HG03097 (cell line): ENCODE data around the gene PPP2R2B.

Experiments used
- ATAC-seq: cut with Tn5 transposase; IDR thresholded peaks from one replicate; pipeline ENCODE4 v1.9.1; 2021; ENCODE audit not compliant: unreplicated experiment, low FRiP score

The PPP2R2B gene

GRCh38 chr5:146669656-146670055 lies 208.9 kb downstream of the PPP2R2B start:
- no peak for ATAC-seq

GRCh38 chr5:146667633-146668272 lies 210.8 kb downstream of the PPP2R2B start:
- ATAC-seq = no peak

DNA sequence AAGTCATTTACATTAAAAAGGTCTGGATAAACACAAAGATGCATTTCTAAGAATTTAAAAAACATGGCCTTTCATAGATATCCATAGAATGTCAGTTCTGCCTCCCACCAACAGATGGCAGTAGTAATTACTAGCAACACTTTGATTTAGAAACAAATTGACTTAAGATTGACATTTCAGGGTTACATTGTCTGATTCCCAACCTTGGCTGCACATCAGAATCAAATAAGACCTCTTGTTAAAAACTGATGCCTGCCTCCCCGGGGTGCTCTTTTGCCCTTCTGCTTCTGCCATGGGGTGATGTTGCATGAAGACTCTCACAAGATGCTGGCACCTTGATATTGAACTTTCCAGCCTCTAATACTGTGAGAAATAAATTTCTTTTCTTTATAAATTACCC lies 216.3 kb downstream of the PPP2R2B start:
- ATAC-seq = no peak

- ATAC-seq = no peak
Measured at GRCh38 chr5:146660376-146660960, 218.1 kb downstream of the PPP2R2B start.

DNA sequence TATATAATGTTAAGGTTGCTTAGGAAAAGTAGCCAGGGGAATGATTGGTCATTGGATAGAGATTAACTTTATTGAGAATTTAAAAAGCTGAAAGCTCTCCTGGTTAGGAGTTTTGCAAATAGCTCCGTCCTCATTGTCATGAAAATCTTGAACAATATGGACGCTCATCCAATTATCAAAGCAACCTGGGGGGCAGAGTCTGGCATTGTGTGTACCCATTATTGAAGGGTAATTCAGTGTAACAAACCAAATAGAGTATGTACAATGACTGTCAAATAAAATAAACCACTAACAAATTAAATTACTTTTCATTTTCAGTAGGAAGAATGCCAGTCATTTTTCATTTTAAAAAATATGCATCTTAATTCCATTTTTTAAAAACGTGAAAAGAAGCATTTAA lies 218.6 kb downstream of the PPP2R2B start:
- ATAC-seq = no peak

- ATAC-seq = no peak
Measured at GRCh38 chr5:146656703-146657102, 221.9 kb downstream of the PPP2R2B start.

- ATAC-seq = no peak
Measured at GRCh38 chr5:146653560-146653959, 225.0 kb downstream of the PPP2R2B start.

DNA sequence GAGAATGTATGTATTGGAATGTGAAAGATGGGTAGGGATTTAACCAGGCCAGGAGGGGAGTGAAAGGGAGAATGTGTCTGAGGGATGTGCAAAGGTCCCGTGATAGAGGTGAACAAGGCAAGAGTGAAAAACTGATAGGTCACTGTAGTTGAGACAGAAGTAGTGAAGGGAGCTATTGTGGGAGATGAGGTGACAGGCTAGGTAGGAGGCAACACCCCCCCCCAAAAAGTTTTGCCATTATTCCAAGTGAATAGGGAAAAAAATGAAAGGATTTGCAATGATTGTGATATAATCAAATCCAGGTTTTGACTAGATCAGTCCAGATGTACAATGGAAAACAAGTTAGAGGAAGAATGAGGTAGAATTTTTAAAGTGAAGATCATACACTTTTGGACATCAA lies 226.0 kb downstream of the PPP2R2B start:
- no peak for ATAC-seq

GRCh38 chr5:146647656-146648199 lies 230.8 kb downstream of the PPP2R2B start:
- no peak for ATAC-seq

- no peak for ATAC-seq
Measured at GRCh38 chr5:146646441-146646840, 232.1 kb downstream of the PPP2R2B start.

- ATAC-seq = no peak
Measured at GRCh38 chr5:146645342-146645741, 233.2 kb downstream of the PPP2R2B start.

DNA sequence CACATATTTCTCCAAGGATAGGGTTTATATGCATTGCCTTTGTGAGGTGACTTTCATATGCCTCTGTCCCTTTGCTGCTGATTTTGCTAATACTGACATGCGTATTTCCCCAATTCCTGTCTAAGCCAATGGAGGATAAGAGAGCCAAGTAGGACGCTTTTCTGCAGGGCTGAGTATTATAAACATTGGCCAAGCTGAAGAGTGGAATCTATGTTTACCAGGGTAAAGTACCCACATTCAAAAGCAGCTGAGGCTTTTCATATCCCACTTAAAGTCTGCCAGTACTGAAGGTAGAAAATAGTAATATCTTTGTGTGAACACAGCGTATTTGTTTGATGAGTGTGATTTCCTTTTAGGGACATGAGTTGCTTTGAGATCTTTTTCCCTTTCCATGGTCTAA lies 233.7 kb downstream of the PPP2R2B start:
- no peak for ATAC-seq

DNA sequence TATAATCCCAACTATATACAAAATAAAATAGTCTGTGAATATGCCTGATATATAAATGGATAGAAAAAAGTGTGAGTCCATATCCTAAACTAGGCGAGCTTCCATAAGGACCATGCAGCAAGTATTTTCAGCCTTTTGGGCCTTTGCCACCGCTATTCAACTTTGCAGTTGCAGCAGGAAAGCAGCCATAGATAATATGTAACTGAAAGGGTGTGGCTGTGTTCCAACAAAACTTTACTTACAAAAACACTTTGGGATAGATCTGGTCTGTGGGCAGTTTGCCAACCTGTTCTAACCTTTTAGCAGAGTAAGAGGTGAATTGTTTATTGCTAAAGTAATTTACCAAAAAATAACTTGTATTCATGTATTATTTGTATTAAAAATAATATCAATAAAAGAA lies 234.8 kb downstream of the PPP2R2B start:
- ATAC-seq = no peak

DNA sequence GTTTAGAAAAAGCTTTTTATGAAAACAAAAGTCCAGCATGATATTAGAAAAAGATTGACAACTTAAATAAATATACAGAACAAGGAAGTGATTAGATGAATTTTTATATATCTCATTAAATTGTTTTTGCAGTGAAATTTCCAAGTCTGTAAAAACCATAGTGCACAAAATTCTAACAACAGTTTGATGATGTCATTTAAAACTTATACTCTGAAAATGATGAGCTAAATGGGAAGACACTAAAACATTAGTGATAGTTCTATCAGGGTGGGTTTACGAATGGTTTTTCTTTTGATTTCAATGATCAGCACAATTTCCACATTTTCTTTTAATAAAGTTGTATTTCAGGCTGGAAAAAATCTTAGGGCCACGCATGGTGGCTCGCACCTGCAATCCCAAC lies 236.1 kb downstream of the PPP2R2B start:
- ATAC-seq = no peak

- ATAC-seq = no peak
Measured at GRCh38 chr5:146641941-146642340, 236.6 kb downstream of the PPP2R2B start.

GRCh38 chr5:146640285-146640896 lies 238.2 kb downstream of the PPP2R2B start:
- no peak for ATAC-seq

GRCh38 chr5:146635443-146635842 lies 243.1 kb downstream of the PPP2R2B start:
- ATAC-seq = no peak

DNA sequence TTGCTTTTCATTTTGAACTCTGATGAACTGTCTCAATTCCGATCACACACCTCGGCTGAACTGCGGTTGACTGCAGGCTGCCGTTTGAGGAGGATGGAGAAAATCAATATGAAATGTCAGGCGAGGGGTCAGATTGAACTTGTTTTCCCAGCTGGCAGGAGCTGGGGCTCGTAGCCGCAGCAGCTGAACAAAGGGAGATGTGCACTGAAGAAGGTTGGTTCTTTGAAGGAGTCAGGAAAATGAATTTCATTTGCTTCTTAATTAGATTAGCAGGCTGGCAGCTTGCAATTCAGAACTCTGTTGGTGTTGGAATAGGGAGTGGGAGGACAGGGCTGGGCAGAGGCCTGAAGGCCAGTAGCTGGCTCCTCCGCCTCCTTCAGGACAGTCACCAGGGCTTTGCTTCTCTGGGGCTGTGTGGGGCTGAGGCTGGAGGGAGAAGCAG lies 245.2 kb downstream of the PPP2R2B start:
- ATAC-seq = no peak

DNA sequence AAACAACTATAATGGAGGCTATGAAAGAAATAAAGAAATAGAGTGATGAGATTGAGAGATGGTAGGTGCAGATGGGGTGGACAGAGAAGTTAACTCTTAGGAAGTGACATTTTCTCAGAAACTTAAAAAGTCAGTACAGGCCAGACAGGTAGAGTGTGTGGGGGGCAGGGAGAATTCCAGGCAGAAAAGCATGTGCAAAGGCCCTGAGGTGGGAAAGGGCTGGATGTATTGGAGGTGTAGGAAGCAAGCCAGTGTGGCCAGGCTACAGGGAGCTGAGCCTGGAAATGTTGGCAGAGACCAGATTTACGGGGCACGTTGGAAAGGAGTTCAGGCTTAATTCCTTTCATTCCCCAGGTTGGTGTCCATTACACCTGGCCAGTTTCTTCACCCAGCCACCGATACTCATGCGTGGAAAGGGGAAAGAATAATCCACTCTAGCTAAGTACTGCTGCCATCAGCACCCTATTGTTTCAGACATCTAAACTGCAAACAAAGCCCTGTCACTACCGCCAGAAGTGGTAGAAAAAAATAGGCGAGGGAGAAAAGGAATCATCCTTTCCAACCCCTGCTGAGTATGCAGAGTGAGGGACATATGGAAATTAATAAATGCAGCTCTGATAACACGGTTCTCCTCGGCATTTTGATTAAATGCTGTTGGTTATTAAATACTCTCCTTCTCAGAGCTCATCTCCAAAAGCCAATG lies 245.8 kb downstream of the PPP2R2B start:
- no peak for ATAC-seq

- ATAC-seq = no peak
Measured at GRCh38 chr5:146630472-146630871, 248.1 kb downstream of the PPP2R2B start.

DNA sequence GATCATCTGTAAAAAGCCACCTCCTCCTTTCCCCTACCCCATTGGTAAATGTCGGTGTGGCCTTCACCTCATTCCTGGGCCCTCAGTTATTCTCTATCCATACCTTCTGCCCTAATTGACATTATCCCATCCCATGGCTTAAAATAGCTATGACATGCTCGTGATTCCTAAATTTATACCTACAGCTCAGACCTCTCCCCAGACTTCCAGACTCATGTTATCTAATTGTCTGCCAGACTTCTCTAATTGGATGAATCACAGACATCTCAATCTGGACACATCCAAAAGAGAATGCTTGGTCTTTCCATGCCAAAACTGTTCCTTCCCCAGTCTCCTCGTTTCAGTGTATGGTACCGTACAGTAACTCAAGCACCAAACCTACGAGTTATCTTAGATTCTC lies 249.6 kb downstream of the PPP2R2B start:
- no peak for ATAC-seq
